GM12878 (cell line): ENCODE measurements around the gene DRICH1.

Experiments used
- CTCF ChIP-seq, 3 experiments: IDR thresholded peaks in 2 of 3; conservative IDR thresholded peaks in 1 of 3; 2 replicates each; pipeline ENCODE4 v1.5.1; 2011; ENCODE audit warnings: low read depth in 3 of 3, low read length in 3 of 3, mild to moderate bottlenecking in 3 of 3, control low read depth in 2 of 3, moderate library complexity in 2 of 3, inconsistent platforms in 1 of 3, mixed read lengths in 1 of 3; ENCODE audit not compliant: control insufficient read depth in 2 of 3, insufficient read depth in 1 of 3; ENCODE audit errors: extremely low read depth in 1 of 3
- EGR1 ChIP-seq, 2 experiments: IDR thresholded peaks; 1 replicate in 1 of 2; 2 replicates in 1 of 2; pipeline ENCODE4 v1.6.1; 2011 to 2012; ENCODE audit warnings: low read depth in 2 of 2, low read length in 2 of 2, borderline replicate concordance in 1 of 2, mild to moderate bottlenecking in 1 of 2, moderate library complexity in 1 of 2
- FOXM1 ChIP-seq: IDR thresholded peaks from 2 replicates; pipeline ENCODE4 v1.6.1; 2012; ENCODE audit warnings: low read depth, mild to moderate bottlenecking, inconsistent platforms, low read length, moderate library complexity
- HDAC6 ChIP-seq: fragments of 200-600 bp; sonication (generic); IDR thresholded peaks from one replicate; pipeline ENCODE4 v1.8.0; 2017; ENCODE audit warnings: antibody characterized with exemption; ENCODE audit not compliant: unreplicated experiment
- HDGF ChIP-seq: fragments of 450-650 bp; IDR thresholded peaks from 2 replicates; pipeline ENCODE4 v1.6.1; 2016; ENCODE audit warnings: antibody characterized with exemption
- MTA2 ChIP-seq: fragments of 450-650 bp; IDR thresholded peaks from 2 replicates; pipeline ENCODE4 v1.6.1; 2016; ENCODE audit warnings: low read depth, mild to moderate bottlenecking, moderate library complexity
- NBN ChIP-seq: fragments of 450-650 bp; IDR thresholded peaks from 2 replicates; pipeline ENCODE4 v1.6.1; 2016
- TF ChIP-seq, protein P1 (sequence below): IDR thresholded peaks from 2 replicates; pipeline ENCODE4 v1.6.1; 2011; ENCODE audit warnings: low read depth, low read length, improper control_type of control experiment, borderline replicate concordance
- TF ChIP-seq, protein P2 (sequence below): fragments of 450-650 bp; IDR thresholded peaks from 2 replicates; pipeline ENCODE4 v1.6.1; 2018; ENCODE audit warnings: mild to moderate bottlenecking, low read depth, moderate library complexity; ENCODE audit not compliant: partially characterized antibody

DNA sequence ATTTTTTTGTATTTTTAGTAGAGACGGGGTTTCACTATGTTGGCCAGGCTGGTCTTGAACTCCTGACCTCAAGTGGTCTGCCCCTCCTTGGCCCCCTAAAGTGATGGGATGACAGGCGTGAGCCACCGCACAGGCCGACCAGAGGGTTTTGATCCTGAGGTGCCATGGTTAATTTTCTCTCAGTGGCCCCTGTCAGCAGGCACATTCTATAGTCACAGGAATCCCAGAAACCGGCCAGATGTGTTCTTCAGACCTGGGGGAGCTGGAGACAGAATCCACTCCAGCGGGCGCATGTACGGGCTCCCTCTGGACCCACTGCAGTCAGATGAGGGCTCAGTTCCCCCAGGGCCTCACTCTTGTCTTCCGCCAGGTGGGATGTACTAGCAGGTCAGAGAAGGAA is 69.0 kb downstream of the DRICH1 start:
- no peak for TF ChIP-seq CTCF (IDR thresholded peaks at IDR 0.05 in 2 of 3, conservative IDR thresholded peaks at IDR 0.05 in 1 of 3; ENCODE audit: control insufficient read depth in 2 of 3, extremely low read depth in 1 of 3, insufficient read depth in 1 of 3, low read depth in 3 of 3, low read length in 3 of 3)
- no peak for TF ChIP-seq HDGF
- TF ChIP-seq NBN, result no peak
- no peak for TF ChIP-seq EGR1 (IDR thresholded peaks at IDR 0.05; ENCODE audit: borderline replicate concordance in 1 of 2, low read depth in 2 of 2, low read length in 2 of 2)
- no peak for TF ChIP-seq MTA2
- TF ChIP-seq FOXM1, result no peak
- TF ChIP-seq, protein P1, sequence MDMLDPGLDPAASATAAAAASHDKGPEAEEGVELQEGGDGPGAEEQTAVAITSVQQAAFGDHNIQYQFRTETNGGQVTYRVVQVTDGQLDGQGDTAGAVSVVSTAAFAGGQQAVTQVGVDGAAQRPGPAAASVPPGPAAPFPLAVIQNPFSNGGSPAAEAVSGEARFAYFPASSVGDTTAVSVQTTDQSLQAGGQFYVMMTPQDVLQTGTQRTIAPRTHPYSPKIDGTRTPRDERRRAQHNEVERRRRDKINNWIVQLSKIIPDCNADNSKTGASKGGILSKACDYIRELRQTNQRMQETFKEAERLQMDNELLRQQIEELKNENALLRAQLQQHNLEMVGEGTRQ, result no peak
- TF ChIP-seq, protein P2, sequence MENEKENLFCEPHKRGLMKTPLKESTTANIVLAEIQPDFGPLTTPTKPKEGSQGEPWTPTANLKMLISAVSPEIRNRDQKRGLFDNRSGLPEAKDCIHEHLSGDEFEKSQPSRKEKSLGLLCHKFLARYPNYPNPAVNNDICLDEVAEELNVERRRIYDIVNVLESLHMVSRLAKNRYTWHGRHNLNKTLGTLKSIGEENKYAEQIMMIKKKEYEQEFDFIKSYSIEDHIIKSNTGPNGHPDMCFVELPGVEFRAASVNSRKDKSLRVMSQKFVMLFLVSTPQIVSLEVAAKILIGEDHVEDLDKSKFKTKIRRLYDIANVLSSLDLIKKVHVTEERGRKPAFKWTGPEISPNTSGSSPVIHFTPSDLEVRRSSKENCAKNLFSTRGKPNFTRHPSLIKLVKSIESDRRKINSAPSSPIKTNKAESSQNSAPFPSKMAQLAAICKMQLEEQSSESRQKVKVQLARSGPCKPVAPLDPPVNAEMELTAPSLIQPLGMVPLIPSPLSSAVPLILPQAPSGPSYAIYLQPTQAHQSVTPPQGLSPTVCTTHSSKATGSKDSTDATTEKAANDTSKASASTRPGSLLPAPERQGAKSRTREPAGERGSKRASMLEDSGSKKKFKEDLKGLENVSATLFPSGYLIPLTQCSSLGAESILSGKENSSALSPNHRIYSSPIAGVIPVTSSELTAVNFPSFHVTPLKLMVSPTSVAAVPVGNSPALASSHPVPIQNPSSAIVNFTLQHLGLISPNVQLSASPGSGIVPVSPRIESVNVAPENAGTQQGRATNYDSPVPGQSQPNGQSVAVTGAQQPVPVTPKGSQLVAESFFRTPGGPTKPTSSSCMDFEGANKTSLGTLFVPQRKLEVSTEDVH, result no peak
- no peak for TF ChIP-seq HDAC6
